GM18519 (cell line): Measurements from ENCODE around the gene AQP4.

Experiments used
- ATAC-seq: cut with Tn5 transposase; IDR thresholded peaks from one replicate; pipeline ENCODE4 v1.9.1; 2021; ENCODE audit warnings: mild to moderate bottlenecking, moderate library complexity; ENCODE audit not compliant: unreplicated experiment, low FRiP score

Gene AQP4

DNA sequence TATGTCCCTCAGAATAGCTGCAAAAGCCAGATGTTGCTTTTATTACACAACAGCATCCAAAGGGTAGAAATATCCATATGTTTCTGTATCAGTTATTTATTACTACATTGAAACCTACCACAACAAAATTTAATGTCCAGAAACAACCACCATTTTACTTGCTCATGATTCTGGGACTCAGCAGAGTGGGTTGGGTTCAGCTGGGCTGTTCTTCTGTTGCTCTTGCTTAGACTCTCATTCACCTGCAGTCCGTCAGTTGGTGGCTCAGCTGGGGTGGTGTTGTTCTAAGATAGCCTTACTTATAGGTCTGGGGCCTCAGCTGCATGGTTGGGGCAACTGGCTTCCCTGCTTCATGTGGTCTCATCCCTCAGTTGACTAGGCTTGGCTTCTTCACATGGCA lies 21.7 kb downstream of the AQP4 start:
- no peak for ATAC-seq

DNA sequence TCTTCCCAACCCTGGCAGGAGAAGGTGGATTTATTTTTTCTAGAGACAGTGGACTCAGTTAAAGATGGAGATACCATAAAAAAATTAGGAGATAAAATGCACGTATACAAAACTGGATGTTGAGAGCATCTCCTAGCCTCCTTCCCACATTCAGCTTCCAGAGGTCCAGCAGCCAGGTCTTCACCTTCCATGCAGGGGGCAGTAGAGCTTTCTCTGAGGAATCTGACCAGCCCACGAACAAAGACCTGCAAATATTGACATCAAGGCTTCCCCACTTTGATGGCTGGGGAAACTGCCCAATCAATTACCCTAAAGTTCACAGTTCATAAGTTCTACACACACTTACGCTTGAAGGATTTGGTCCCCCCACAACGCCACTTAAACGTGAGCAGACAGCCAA lies 24.5 kb downstream of the AQP4 start:
- ATAC-seq, result no peak

DNA sequence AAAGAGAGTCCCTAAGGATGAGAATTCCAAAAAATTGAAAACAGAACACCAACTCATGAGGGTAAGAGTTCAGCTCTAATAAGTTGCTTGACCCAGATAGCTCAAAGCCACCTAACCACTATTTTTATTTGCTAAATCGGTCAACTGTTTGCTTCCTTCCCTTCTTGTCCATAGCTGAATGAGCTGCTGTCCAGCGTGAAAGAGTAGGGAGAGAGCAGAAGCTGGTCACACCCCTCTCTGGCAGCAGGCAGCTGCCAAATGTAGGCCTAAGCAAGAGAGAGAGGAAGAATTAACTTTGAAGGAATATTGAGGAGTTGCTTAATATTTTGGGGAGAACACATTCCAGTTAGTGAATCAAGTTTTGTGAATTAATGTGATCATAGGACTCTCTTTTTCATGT lies 25.9 kb downstream of the AQP4 start:
- no peak for ATAC-seq

DNA sequence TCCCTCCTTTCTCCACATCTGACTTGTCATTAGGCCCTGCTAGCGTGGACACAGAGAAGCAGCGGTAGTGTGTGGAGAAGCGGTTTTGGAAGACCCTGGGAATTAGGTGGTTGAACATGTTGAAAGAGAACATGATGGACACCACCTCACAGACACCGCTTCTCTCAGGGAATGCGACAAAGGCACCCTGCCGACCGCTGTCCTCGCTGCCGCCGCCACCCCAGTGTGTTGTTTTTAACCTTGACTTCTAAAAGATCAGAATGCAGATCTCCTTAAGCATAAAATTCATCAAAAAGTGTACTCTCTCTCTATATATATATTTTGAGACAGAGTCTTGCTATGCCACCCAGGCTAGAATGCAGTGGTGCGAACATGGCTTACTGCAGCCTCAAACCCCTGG lies 33.2 kb downstream of the AQP4 start:
- ATAC-seq, result no peak

DNA sequence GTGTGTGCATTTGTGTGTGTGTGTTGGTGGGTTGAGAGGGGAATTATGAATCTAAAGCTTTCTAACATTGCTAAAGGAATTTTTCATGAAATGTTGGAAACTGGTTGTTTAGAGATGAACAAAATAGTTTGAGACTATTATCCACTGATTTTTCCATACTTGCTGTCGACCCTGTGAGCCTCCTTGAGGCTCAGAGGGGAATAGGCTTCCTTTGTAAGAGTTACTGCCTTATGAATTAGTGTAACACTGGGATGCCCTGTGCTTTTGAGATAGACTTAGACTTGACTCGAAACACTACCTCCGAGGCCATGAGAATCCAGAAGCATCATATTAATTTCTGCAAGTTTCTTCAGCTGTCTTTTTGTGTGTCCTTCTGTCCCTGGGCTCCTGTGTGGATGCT lies 37.9 kb downstream of the AQP4 start:
- no peak for ATAC-seq

DNA sequence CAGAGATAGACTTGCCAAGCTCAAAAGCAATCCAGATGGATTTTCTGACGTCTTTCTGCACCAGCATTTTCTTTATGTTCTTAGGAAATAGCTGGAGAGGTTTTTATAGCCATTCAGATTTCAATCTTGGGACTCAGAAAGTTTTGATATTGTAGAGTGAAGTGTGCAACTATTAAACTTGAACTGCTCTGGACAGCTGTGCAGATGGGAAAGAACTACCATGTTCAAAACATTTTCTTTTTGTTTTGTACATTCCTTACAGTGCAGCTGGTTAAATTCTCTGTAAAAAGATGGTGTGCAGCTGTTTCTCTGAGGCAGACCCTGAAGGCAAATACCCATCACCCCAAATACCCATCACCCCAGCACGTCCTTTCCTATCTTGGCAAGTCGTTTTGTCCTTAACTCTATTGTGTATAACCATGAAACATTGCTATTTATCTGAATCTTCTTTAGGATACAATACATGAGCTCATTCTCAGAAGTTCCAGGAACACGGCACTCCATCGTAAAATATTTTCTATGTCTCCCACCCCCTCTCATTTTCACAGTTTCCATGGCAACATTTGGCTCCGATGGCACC lies 38.8 kb downstream of the AQP4 start:
- ATAC-seq, result no peak

DNA sequence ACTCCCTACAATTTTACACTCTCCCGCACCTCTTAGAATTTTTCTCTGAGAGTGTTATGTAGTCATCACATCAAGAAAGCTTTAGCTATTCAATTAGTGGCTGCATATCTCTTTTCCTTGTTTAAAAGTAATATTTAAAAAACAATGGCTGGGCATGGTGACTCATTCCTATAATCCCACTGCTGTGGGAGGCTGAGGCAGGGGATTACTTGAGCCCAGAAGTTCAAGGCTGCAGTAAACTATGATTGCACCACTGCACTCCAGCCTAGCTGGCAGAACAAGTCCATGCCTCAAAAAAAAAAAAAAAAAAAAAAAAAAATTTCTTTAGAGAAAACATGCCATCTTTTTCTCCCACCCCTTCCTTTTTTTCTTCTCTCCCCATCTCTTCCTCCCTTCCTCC lies 44.3 kb downstream of the AQP4 start:
- ATAC-seq, result no peak

DNA sequence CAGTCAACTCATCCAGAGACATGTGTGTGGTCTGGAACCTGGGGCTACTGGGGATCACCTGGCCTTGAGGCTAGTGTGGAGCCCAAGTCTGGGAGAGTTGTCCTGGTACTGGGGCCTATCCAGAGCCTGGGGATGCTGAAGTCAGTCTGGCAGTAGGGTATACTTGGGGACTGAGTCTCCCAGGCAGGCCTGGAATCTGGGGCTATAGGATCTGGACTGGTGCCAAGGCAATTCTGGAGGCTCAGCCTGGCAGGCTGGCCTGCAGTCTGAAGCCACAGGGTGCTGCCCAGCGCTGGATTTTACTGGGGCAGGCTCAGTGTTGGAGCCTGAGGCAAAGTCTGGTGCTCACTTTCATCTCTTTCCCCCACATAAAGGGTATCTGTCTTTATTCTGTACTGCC lies 46.5 kb downstream of the AQP4 start:
- ATAC-seq, result no peak

DNA sequence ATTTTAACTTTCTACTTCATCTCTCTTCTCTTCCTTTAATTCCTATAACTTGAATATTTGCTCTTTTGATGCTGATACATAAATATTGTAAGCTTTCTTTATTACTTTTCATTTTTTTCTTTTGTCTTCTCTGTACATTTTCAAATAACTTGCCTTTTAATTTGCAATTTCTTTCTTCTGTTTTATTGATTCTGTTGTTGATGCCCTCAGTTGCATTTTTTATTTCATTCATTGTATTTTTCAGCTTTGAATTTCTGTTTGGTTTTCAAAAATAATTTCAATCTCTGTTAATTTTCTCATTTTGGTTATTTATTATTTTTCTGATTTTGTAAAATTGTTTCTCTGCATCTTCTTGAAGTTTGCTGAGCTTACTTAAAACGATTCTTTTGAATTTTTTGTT lies 47.0 kb downstream of the AQP4 start:
- ATAC-seq, result no peak

DNA sequence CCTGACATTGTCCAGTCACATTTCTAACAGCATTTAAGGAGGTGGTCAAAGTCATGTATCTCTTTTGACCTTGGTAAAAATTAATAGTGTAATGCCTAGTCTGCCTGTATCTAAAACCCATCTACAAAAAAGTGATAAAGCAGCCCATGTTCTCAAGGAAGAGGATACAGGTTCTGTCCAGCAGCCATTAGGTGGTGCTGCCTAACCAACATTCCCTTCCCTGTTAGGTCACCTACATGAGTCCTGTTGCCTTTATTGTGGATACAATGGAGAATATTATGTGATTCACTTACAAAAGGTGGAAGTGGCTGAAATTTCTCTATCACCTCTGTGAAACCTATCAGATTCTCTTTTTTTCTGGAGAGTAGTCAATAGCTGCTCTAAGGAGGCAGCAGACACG lies 52.5 kb downstream of the AQP4 start:
- ATAC-seq, result no peak

DNA sequence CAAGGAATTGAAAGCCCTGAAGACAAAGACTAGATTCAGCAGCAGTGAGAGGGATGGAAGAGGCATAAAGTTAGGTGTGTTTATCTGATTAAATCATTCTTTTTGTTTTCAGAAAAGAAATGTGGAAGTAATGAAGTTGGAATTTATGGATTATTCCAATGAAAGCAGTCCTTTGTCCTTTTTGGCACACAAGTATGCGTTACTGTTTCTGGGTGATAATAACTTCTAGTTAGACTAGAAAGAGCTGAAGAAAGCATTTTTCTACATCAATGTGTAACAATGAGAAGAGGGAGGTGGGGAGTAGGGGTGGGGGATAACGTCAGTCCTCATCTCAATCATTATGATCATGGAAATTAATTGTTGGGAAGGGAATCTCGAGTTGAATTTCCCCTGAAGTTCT lies 53.0 kb downstream of the AQP4 start:
- ATAC-seq, result no peak

DNA sequence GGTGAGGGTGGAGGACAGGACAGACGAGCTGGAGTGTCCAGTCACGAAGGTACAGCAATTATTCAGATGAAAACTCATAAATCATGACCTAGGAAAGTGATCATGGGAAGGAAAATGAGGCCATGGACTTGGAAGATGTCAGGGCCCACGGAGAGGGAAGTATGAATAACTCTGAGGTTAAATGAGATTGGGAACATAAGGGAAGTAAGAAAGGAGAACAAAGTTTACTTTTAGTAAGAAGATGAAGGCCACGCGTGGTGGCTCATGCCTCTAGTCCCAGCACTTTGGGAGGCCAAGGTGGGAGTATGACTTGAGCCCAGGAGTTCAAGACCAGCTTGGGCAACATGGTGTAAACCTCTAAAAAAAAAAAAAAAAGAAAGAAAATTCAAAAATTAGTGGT lies 56.2 kb downstream of the AQP4 start:
- ATAC-seq, result no peak

DNA sequence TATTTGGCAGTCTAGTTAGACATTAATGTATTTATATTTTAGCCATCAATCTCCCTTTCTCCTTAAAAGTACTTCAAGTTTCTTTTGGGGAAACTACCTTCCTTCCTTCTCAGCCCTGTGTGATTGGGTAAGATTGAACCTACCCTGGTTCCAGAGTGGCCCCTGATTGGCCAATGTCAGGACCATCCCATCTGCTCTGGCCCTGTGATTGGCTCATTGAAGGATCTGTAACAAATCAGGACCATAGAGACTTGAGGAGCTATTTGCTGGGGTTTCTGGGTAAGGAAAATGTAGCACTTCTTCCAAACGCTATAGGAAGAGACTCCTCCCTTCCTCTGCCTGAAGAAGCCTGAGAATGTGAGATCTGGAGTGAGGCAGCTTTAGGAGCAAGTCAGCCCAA lies 59.3 kb downstream of the AQP4 start:
- ATAC-seq, result no peak

DNA sequence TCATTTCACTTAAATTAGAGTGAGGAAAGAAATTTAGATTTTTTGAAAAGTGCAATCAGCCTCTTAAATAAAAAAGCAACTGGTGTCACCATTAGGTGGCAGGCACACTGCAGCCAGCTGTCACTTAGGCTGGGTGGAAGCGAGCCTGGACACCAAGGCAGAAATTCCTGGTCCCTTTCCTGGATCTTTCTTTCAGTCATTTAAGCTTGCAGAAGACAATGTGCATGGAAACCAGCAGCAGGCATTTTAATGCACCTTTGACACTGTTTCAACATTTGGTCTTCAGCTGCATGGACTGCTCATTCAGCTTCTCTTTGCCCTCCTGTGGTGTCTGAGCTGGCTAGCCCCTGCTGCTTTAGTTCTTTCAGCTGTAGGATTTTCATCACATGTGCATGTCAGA lies 61.0 kb downstream of the AQP4 start:
- ATAC-seq, result no peak

DNA sequence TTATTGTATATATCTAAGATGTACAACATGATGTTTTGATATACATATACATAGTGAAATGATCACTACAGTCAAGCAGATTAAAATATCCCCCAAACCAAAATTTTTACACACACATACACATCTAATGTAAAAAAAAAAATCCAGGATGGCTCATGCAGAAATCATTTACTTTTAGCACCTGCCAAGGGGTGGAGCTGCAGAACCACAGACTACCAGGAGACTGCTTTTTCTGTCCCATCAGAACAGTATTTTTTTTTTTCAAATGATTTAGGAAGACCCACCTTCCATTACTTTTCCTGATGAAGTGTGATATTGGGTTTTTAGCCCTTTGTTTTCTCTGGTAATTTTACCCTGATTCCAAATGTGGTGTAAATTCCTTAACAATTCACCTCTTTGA lies 61.9 kb downstream of the AQP4 start:
- ATAC-seq, result no peak

DNA sequence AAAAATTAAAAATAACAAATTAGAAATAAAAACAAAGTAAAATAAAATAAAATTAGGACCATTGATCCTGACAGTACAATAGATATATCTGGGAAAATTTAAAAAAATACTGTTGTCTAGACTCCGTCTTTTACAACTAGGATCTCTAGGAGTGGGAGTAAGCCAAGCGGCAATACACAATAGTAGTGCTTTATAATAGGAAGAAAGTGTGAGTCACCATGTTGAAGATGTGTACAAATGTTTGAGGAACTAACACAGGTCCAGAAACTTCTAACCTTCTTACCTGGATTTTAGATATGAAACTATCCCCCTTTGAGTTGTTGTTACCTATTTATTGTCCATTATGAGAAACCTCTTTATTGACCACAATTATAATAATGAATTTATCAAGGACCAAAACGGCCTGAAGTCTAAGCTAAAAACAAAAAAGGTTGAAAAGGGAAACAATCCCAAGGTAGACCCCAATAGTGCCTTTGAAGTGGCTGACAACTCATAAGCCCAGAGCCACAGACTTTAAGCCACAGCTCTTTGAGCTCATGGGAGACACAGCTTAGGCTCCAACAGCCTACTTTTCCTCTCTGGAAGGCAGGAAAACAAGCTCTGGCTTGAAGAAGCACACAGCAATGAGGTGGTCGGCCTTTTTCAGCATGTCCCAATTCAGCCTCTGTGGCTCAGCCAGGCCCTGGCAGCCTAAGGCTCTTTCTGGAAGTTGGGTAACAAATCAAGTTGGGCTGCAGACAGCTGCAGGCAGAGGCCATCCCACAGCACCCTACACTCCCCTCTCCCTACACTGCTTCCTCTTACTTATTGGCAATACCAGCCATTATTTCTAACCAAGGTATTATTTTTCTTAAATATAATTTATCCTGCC lies 62.9 kb downstream of the AQP4 start:
- no peak for ATAC-seq
